Endothelial cell of umbilical vein (primary cell): ENCODE data around the gene TMEM171. TPM values are rescaled to one million over a fixed set of nuclear protein-coding genes. Genes with fewer than 3 reads are reported as not detected.

Source experiments
- BruUV-seq: library from RNA; stranded (reverse); fragments of 400-500 nt; replicated peaks from 2 replicates; lab custom pipeline; 2021; lab: Mats Ljungman, UMichigan
- CTCF ChIA-PET: fragments of 300-600, 350-600 bp; sonication (Branson Sonifier 250); formaldehyde crosslinking; loops from one replicate; lab custom pipeline; 2021; ENCODE audit warnings: antibody characterized with exemption, inconsistent platforms; lab: Charles Lee
- POLR2A ChIA-PET: fragments of 300-600, 350-600 bp; sonication (Branson Sonifier 250); formaldehyde crosslinking; loops from one replicate; lab custom pipeline; 2021; ENCODE audit warnings: antibody characterized with exemption, inconsistent platforms; lab: Charles Lee
- DNase-seq: peaks from one replicate; pipeline ENCODE4 v3.0.0-alpha.2; 2011; ENCODE audit warnings: low read depth, low spot score
- FAIRE-seq: peaks from 2 replicates; lab custom pipeline; 2011; peaks lifted over from hg19 to GRCh38; lab: Jason Lieb, UNC
- H2AFZ ChIP-seq: 2 replicates; pipeline ENCODE4 v1.6.0; 2012; ENCODE audit warnings: low read depth, low read length, control low read depth, inconsistent platforms
- H3K27ac ChIP-seq: 2 replicates; pipeline ENCODE4 v1.5.1; 2011; ENCODE audit warnings: low read depth, mild to moderate bottlenecking, control low read depth, low read length, moderate library complexity; ENCODE audit not compliant: insufficient read depth
- H3K27me3 ChIP-seq, 2 experiments: 2 replicates each; pipeline versions ENCODE4 v1.6.0 to v1.6.1; 2011; ENCODE audit warnings: low read length in 2 of 2, mixed read lengths in 1 of 2; ENCODE audit not compliant: control insufficient read depth in 2 of 2, insufficient read depth in 2 of 2
- H3K36me3 ChIP-seq, 2 experiments: 2 replicates in 1 of 2; 3 replicates in 1 of 2; pipeline ENCODE4 v1.5.1; 2011; ENCODE audit warnings: low read length in 2 of 2, mild to moderate bottlenecking in 1 of 2, moderate library complexity in 1 of 2; ENCODE audit not compliant: control insufficient read depth in 2 of 2, insufficient read depth in 2 of 2; ENCODE audit errors: extremely low read depth in 1 of 2
- H3K4me1 ChIP-seq: 3 replicates; pipeline ENCODE4 v1.5.1; 2011; ENCODE audit warnings: mild to moderate bottlenecking, low read length; ENCODE audit not compliant: control insufficient read depth, insufficient read depth; ENCODE audit errors: extremely low read depth
- H3K4me2 ChIP-seq: 2 replicates; pipeline ENCODE4 v1.6.1; 2011; ENCODE audit warnings: low read length, control low read depth, mixed read lengths; ENCODE audit not compliant: insufficient read depth
- H3K4me3 ChIP-seq, 3 experiments: fragments of 200-600 bp in 1 of 3; sonication (generic), shearing (Covaris generic) in 1 of 3; replicated peaks in 1 of 3; 2 replicates each; pipeline ENCODE4 v1.5.1; 2011 to 2016; ENCODE audit warnings: control low read depth in 3 of 3, low read length in 3 of 3, mild to moderate bottlenecking in 2 of 3, inconsistent platforms in 1 of 3, low read depth in 1 of 3, moderate library complexity in 1 of 3; ENCODE audit not compliant: insufficient read depth in 1 of 3
- H3K79me2 ChIP-seq: 2 replicates; pipeline ENCODE4 v1.6.0; 2012; ENCODE audit warnings: low read length, inconsistent platforms; ENCODE audit not compliant: control insufficient read depth, insufficient read depth
- H3K9ac ChIP-seq: replicated peaks from 2 replicates; pipeline ENCODE3; 2011; ENCODE audit warnings: low read length, control low read depth; ENCODE audit not compliant: insufficient read depth; ENCODE audit errors: extremely low read depth
- H3K9me1 ChIP-seq: replicated peaks from 3 replicates; pipeline ENCODE4 v1.6.0; 2011; ENCODE audit warnings: mild to moderate bottlenecking, low read length; ENCODE audit not compliant: control insufficient read depth, insufficient read depth; ENCODE audit errors: extremely low read depth
- H3K9me3 ChIP-seq: replicated peaks from 2 replicates; pipeline ENCODE4 v1.5.1; 2012; ENCODE audit warnings: low read length, inconsistent platforms; ENCODE audit not compliant: control insufficient read depth, insufficient read depth
- H4K20me1 ChIP-seq: replicated peaks from 2 replicates; pipeline ENCODE3; 2011; ENCODE audit warnings: mild to moderate bottlenecking, low read length; ENCODE audit not compliant: control insufficient read depth, insufficient read depth; ENCODE audit errors: extremely low read depth
- CTCF ChIP-seq, 2 donors: IDR thresholded peaks; 1 replicate in 1 of 2; 2 replicates in 1 of 2; pipeline ENCODE4 v1.5.1; 2011; ENCODE audit warnings: low read length in 2 of 2, mild to moderate bottlenecking in 2 of 2, moderate library complexity in 2 of 2, control low read depth in 1 of 2, inconsistent platforms in 1 of 2, low read depth in 1 of 2; ENCODE audit not compliant: insufficient read depth in 1 of 2; ENCODE audit errors: extremely low read depth in 1 of 2
- EZH2 ChIP-seq: IDR thresholded peaks from 2 replicates; pipeline ENCODE4 v1.6.1; 2012; ENCODE audit warnings: borderline replicate concordance, low read depth, mild to moderate bottlenecking, moderate library complexity, low read length, inconsistent platforms; ENCODE audit not compliant: severe bottlenecking
- FOS ChIP-seq: IDR thresholded peaks from 2 replicates; pipeline ENCODE4 v1.6.1; 2011; ENCODE audit warnings: mild to moderate bottlenecking, low read length, moderate library complexity, borderline replicate concordance; ENCODE audit not compliant: insufficient read depth
- GATA2 ChIP-seq: IDR thresholded peaks from 2 replicates; pipeline ENCODE4 v1.7.0; 2011; ENCODE audit warnings: low read depth, mild to moderate bottlenecking, moderate library complexity, mixed read lengths, low read length; ENCODE audit not compliant: insufficient read length, insufficient read depth
- JUN ChIP-seq: IDR thresholded peaks from 2 replicates; pipeline ENCODE4 v1.6.1; 2011; ENCODE audit warnings: borderline replicate concordance, low read depth; ENCODE audit not compliant: insufficient read length, insufficient read depth
- MYC ChIP-seq: IDR thresholded peaks from one replicate; pipeline ENCODE4 v1.6.1; 2011; ENCODE audit warnings: mild to moderate bottlenecking, low read depth, low read length
- POLR2A ChIP-seq: IDR thresholded peaks from 2 replicates; pipeline ENCODE4 v1.6.1; 2012; ENCODE audit warnings: low read depth, mild to moderate bottlenecking, control low read depth, low read length
- dilution Hi-C: fragments of 300-500 bp; cut with MboI; formaldehyde crosslinking; loops from one replicate; pipeline ENCODE4 v1.15.0; 2019; ENCODE audit warnings: low sequenced_read_pairs; ENCODE audit not compliant: extremely low pct_ligation_motif_present
- intact Hi-C: fragments of 100-400 bp; cut with micrococcal nuclease; formaldehyde crosslinking; loops from one replicate; pipeline ENCODE4 v1.10.0; 2022
- polyA plus RNA-seq, 4 experiments: library from polyadenylated mRNA; depleted of rRNA in 3 of 4; stranded (reverse) in 3 of 4; unstranded in 1 of 4; fragments of >200 nt; gene quantifications; 2 replicates each; pipeline versions ENCODE4 v1.2.1 to v1.2.3, GENCODE V29; 2011 to 2012; ENCODE audit warnings: missing spikeins in 1 of 4
- total RNA-seq: library from RNA; stranded (reverse); gene quantifications from 2 replicates; pipeline ENCODE4 v1.2.3, GENCODE V29; 2021
- TF ChIP-seq, protein P1 (sequence below): IDR thresholded peaks from 2 replicates; pipeline ENCODE4 v1.6.1; 2011; ENCODE audit not compliant: insufficient read depth, insufficient read length

Gene TMEM171
- total and polyA plus RNA-seq, 2 donors (not counting 3 experiments of a cell fraction or from before 2014, with no cell fraction given), result 5.6 to 11.7 TPM

DNA sequence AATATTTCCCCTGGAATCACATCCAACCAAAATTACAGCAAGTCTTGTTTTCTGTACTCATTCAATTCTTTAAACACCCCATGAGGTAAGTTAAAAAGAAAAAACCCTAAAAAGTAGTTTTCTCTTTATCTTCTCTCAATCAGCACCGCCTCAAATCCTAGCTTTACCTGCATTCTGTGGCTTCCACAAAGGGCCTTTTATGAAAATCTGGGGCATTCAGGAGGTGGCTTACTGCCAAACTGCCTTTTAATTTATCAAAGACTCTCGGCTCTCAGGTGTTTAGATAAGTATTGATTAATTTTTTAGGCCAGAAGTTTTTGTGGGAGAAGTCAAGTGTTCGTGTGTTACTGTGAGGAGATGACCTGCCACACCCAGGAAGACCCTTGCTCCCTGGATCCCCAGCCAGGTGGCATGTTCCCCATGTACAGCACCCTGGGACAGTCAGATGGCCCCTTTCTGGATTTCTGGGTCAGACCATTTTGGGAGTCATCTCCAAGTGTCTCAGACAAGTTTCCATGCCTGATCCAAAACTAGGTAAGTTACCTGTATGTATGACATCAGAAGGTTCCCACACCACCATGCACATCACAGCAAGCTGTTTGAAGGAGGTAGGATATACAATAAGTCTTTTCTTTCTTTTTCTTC is 6.2 kb upstream of the TMEM171 start:
- H3K9me3 ChIP-seq, result no peaks in the 10 kb centered on the region
- no peak for TF ChIP-seq EZH2
- no peak for TF ChIP-seq CTCF (IDR thresholded peaks at IDR 0.05; ENCODE audit: extremely low read depth in 1 of 2, insufficient read depth in 1 of 2, low read depth in 1 of 2, low read length in 2 of 2)
- TF ChIP-seq, protein P1, sequence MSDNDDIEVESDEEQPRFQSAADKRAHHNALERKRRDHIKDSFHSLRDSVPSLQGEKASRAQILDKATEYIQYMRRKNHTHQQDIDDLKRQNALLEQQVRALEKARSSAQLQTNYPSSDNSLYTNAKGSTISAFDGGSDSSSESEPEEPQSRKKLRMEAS, result no peak
- no peak for TF ChIP-seq MYC
- TF ChIP-seq POLR2A, result no peak
- TF ChIP-seq FOS, result no peak
- TF ChIP-seq GATA2, result no peak
- no peak for TF ChIP-seq JUN
- H3K4me1 ChIP-seq, result no peaks in the 10 kb centered on the region
- no peaks in the 10 kb centered on the region for H3K9me1 ChIP-seq
- CTCF ChIA-PET, result interaction anchor here (0.6 kb wide), 1 partner anchor 57 kb away, joined by 3 read pairs; no protein-coding TSS in a partner anchor
- no TSS peak for BruUV-seq
- no peaks in the 10 kb centered on the region for H4K20me1 ChIP-seq
- dilution Hi-C loops, result no loop called here
- POLR2A ChIA-PET, result no interaction called here
- H3K36me3 ChIP-seq, result no peaks in the 10 kb centered on the region
- H3K27me3 ChIP-seq, result peaks cover 0 to 2% of the 10 kb centered on the region in 2 experiments
- no peak overlapping the region for H2AFZ ChIP-seq
- FAIRE-seq, result no peak
- no peak overlapping the region for H3K4me2 ChIP-seq
- no peak overlapping the region for H3K4me3 ChIP-seq
- intact Hi-C loops, result no loop called here
- no peak overlapping the region for H3K9ac ChIP-seq
- no peak for DNase-seq
- H3K79me2 ChIP-seq, result no peaks in the 10 kb centered on the region
- no peak overlapping the region for H3K27ac ChIP-seq
